Stimulated activated CD4-positive, alpha-beta T cell treated with anti-CD3 and anti-CD28 coated beads, Interleukin-2, amount 100 ng/mL, for 48 hours (primary cell): ENCODE results near the gene KIZ.

ENCODE experiments used
- DNase-seq, 2 donors: peaks; one replicate each; pipeline ENCODE4 v3.0.0-alpha.2; 2020

KIZ gene

GRCh38 chr20:21273755-21274386 is 148.0 kb downstream of the KIZ start:
- DNase-seq = no peak

GRCh38 chr20:21278829-21279228 is 152.9 kb downstream of the KIZ start:
- no peak for DNase-seq

- DNase-seq = no peak
These were observed 154.0 kb downstream of the KIZ start for GRCh38 chr20:21279706-21280521.

GRCh38 chr20:21280522-21281016 is 154.7 kb downstream of the KIZ start:
- no peak for DNase-seq

GRCh38 chr20:21286775-21287174 is 160.9 kb downstream of the KIZ start:
- no peak for DNase-seq

- no peak for DNase-seq
These were observed 162.9 kb downstream of the KIZ start for GRCh38 chr20:21288587-21289370.

GRCh38 chr20:21289651-21290050 is 163.8 kb downstream of the KIZ start:
- DNase-seq = no peak

GRCh38 chr20:21291026-21291425 is 165.1 kb downstream of the KIZ start:
- no peak for DNase-seq

GRCh38 chr20:21294755-21295154 is 168.9 kb downstream of the KIZ start:
- no peak for DNase-seq
